ENCODE results near the gene SCO2. TPM values are rescaled to one million over a fixed set of nuclear protein-coding genes. Genes with fewer than 3 reads are reported as not detected.

SCO2 gene, protein sequence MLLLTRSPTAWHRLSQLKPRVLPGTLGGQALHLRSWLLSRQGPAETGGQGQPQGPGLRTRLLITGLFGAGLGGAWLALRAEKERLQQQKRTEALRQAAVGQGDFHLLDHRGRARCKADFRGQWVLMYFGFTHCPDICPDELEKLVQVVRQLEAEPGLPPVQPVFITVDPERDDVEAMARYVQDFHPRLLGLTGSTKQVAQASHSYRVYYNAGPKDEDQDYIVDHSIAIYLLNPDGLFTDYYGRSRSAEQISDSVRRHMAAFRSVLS
- 5.1 and 5.6 TPM in 2 replicates for total RNA-seq

DNA sequence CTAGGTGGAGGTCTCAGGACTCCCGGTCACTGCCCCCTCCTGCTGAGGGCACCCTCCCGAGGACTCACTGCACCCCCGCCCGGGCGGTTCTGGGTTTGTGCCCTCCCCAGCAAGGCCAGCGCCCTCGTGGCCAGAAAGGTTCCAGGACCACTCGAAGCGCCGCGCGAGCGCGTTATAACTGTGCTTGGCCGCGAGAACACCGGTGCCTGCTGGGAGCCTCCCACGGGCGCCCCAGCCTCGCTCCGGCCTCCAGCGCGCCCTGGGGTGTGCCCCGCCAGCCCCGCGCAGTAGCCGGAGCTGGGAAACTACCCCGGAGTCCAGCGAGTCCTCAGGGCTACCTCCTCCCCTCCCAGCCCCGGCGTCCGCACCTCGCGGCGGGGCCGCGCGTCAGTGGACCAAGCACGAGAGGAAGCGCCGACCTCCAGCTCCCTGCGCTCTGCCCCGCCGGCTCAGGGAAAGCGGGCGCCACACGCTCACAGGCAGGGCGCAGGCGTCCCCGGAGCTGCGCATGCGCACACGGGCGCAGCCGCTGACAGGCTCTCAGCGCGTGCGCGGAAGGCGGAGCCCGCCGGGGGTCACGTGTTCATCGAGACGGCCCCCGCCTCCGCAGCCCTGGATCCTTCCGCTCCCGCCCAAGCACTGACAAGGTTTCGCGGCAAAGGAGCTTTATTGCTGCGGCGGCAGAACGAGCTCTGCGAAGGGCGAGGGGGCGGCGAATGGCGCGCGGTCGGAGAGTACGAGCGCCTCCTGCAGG, at the start of gene SCO2:
Gene SCO2, minus strand, starts transcription at position 495 of the 754 bp plus-strand sequence. CDS start 1,187 bp downstream, outside the sequence.
- Histone ChIP-seq H3K79me2 (ENCODE audit: insufficient read depth, low read length) (peaks cover 30% of the 10 kb centered on the region), H3K36me3 (ENCODE audit: insufficient read depth, low read length) (peaks cover 15% of the 10 kb centered on the region), H3K4me2 (ENCODE audit: insufficient read depth, low read length) (peak within 1 kb of the TSS; percentile 96), H3K4me3 (ENCODE audit: insufficient read depth, low read length) (peak within 1 kb of the TSS; percentile 86), H3K4me1 (ENCODE audit: insufficient read depth, low read length) (peaks cover 14% of the 10 kb centered on the region), H3K27ac (ENCODE audit: low read depth, low read length) (peak within 1 kb of the TSS; percentile 78), H3K9me3 (ENCODE audit: low read depth, low read length) (no peaks in the 10 kb centered on the region), H2AFZ (ENCODE audit: low read length) (peak within 1 kb of the TSS; percentile 65), H3K27me3 (ENCODE audit: insufficient read depth, low read length) (no peaks in the 10 kb centered on the region), H4K20me1 (ENCODE audit: insufficient read depth, low read length) (peaks cover 29% of the 10 kb centered on the region)
- TF ChIP-seq, protein P1, sequence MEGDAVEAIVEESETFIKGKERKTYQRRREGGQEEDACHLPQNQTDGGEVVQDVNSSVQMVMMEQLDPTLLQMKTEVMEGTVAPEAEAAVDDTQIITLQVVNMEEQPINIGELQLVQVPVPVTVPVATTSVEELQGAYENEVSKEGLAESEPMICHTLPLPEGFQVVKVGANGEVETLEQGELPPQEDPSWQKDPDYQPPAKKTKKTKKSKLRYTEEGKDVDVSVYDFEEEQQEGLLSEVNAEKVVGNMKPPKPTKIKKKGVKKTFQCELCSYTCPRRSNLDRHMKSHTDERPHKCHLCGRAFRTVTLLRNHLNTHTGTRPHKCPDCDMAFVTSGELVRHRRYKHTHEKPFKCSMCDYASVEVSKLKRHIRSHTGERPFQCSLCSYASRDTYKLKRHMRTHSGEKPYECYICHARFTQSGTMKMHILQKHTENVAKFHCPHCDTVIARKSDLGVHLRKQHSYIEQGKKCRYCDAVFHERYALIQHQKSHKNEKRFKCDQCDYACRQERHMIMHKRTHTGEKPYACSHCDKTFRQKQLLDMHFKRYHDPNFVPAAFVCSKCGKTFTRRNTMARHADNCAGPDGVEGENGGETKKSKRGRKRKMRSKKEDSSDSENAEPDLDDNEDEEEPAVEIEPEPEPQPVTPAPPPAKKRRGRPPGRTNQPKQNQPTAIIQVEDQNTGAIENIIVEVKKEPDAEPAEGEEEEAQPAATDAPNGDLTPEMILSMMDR (IDR thresholded peaks at IDR 0.05; ENCODE audit: extremely low read depth, low read depth, low read length), result peak; percentile 42
- peak; percentile 100 for DNase-seq (ENCODE audit: insufficient read length, low spot score, missing footprints)

DNA sequence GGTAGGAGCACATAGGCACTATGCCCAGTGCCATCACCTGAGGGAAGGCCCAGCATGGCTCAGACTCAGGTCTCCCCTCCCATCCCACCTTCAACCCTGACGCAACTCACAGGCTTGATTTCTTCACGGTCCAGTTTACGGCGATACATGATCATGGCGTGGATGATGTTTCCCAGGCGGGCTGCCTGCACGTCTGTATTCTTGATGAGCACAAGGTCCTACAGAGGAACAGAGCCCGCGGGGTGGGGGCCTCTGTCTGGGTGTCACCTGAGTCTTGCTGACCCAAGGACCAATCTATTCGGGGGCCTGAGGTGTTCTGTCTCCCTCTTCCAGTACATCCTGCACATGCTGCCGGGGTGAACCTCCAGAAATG, 49.0 kb upstream of the SCO2 start:
- Histone ChIP-seq H4K20me1 (ENCODE audit: insufficient read depth, low read length) (no peaks in the 10 kb centered on the region), H3K4me3 (ENCODE audit: insufficient read depth, low read length) (no peak overlapping the region), H3K36me3 (ENCODE audit: insufficient read depth, low read length) (no peaks in the 10 kb centered on the region), H2AFZ (ENCODE audit: low read length) (no peak overlapping the region), H3K27ac (ENCODE audit: low read depth, low read length) (no peak overlapping the region), H3K4me1 (ENCODE audit: insufficient read depth, low read length) (peaks cover 11% of the 10 kb centered on the region), H3K79me2 (ENCODE audit: insufficient read depth, low read length) (no peaks in the 10 kb centered on the region), H3K9me3 (ENCODE audit: low read depth, low read length) (no peaks in the 10 kb centered on the region), H3K4me2 (ENCODE audit: insufficient read depth, low read length) (no peak overlapping the region), H3K27me3 (ENCODE audit: insufficient read depth, low read length) (no peaks in the 10 kb centered on the region)
- TF ChIP-seq, protein P1 (IDR thresholded peaks at IDR 0.05; ENCODE audit: extremely low read depth, low read depth, low read length), result no peak
- peak; percentile 78 for DNase-seq (ENCODE audit: insufficient read length, low spot score, missing footprints)

DNA sequence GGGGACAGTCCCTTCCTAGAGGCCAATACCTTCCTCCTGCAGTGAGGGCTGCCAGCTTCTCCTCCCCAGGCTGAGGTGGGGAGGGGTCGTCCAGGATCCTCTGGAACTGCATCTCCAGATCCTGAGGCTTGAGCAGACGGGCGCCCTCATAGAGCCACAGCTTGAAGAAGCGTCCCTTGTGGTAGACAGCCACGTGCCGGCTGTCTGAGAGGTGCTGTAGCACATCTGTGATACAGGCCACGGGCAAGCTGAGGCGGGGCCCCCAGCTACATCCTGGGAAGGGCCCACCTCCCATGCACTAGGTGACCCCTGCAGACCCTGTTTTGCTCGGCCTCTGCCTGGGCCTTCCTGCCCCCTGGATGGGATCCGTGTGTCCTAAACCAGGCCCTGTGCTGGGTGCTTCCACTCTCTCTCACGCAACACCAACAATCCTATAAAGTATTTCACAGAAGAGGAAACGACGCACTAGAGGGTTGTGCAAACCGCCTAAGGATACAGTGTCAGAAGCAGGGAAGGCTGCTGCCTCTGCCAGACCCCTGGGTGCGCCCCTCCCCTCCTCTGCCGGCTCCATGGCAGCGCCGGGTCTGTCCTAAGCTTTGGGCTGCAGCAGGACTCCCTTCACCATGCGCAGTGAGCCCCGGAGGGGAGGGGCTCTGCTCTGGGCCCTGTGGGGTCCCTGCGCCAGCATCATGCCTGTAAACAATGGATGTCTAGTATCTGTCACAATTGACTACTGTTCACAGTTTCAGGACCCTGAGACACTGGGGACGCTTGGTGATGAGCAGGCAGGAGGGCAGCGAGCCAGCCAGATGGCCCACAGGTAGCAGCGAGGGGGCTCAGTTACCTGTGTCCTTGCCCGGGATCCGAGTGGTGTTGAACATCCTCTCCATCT, 48.3 kb upstream of the SCO2 start:
- TF ChIP-seq, protein P1 (IDR thresholded peaks at IDR 0.05; ENCODE audit: extremely low read depth, low read depth, low read length), result no peak
- H3K79me2 ChIP-seq (ENCODE audit: insufficient read depth, low read length), result no peaks in the 10 kb centered on the region
- H3K4me2 ChIP-seq (ENCODE audit: insufficient read depth, low read length), result no peak overlapping the region
- peaks cover 8% of the 10 kb centered on the region for H3K4me1 ChIP-seq (ENCODE audit: insufficient read depth, low read length)
- H2AFZ ChIP-seq (ENCODE audit: low read length), result no peak overlapping the region
- H3K36me3 ChIP-seq (ENCODE audit: insufficient read depth, low read length), result no peaks in the 10 kb centered on the region
- H3K9me3 ChIP-seq (ENCODE audit: low read depth, low read length), result no peaks in the 10 kb centered on the region
- H3K27me3 ChIP-seq (ENCODE audit: insufficient read depth, low read length), result no peaks in the 10 kb centered on the region
- H3K27ac ChIP-seq (ENCODE audit: low read depth, low read length), result no peak overlapping the region
- H3K4me3 ChIP-seq (ENCODE audit: insufficient read depth, low read length), result no peak overlapping the region
- DNase-seq (ENCODE audit: insufficient read length, low spot score, missing footprints), result peak; percentile 74
- H4K20me1 ChIP-seq (ENCODE audit: insufficient read depth, low read length), result no peaks in the 10 kb centered on the region

Measured in osteoblast (primary cell).